Common myeloid progenitor, CD34-positive (primary cell): Measurements from ENCODE around the gene C14orf119.

Experiments
- CTCF ChIA-PET: fragments of 350-600 bp; sonication (Branson Sonifier 250); formaldehyde crosslinking; loops from one replicate; lab custom pipeline; 2021; ENCODE audit warnings: antibody characterized with exemption; lab: Charles Lee
- POLR2A ChIA-PET: fragments of 350-600 bp; sonication (Branson Sonifier 250); formaldehyde crosslinking; loops from one replicate; lab custom pipeline; 2021; ENCODE audit warnings: antibody characterized with exemption; lab: Charles Lee
- DNase-seq, 3 donors: peaks; one replicate each; pipeline versions ENCODE4 v3.0.0 to v3.0.0-alpha.2; 2013
- H3K27ac ChIP-seq, 2 experiments: 1 replicate in 1 of 2; 2 replicates in 1 of 2; pipeline ENCODE4 v1.7.0; 2013; ENCODE audit warnings: inconsistent platforms in 2 of 2, low read length in 2 of 2, mild to moderate bottlenecking in 2 of 2, low read depth in 1 of 2, moderate library complexity in 1 of 2; ENCODE audit not compliant: severe bottlenecking in 2 of 2, insufficient read depth in 1 of 2, poor library complexity in 1 of 2
- H3K27me3 ChIP-seq, 5 experiments: replicated peaks in 2 of 5; 1 replicate in 3 of 5; 2 replicates in 2 of 5; pipeline versions ENCODE4 v1.6.1 to v1.7.0; 2013; ENCODE audit warnings: low read length in 4 of 5, mild to moderate bottlenecking in 2 of 5, moderate library complexity in 2 of 5, inconsistent platforms in 1 of 5; ENCODE audit not compliant: insufficient read depth in 5 of 5, control insufficient read depth in 4 of 5
- H3K36me3 ChIP-seq, 4 experiments: 1 replicate in 2 of 4; 2 replicates in 2 of 4; pipeline versions ENCODE4 v1.6.1 to v1.7.0; 2013; ENCODE audit warnings: low read length in 3 of 4, control low read depth in 1 of 4, mild to moderate bottlenecking in 1 of 4; ENCODE audit not compliant: control insufficient read depth in 4 of 4, insufficient read depth in 4 of 4
- H3K4me1 ChIP-seq, 4 experiments: 1 replicate in 3 of 4; 2 replicates in 1 of 4; pipeline versions ENCODE4 v1.6.1 to v1.7.1; 2013; ENCODE audit warnings: low read length in 3 of 4, mild to moderate bottlenecking in 3 of 4, control low read depth in 1 of 4, inconsistent platforms in 1 of 4, moderate library complexity in 1 of 4; ENCODE audit not compliant: control insufficient read depth in 4 of 4, insufficient read depth in 4 of 4; ENCODE audit errors: control extremely low read depth in 1 of 4
- H3K4me3 ChIP-seq, 7 experiments: 1 replicate in 4 of 7; 2 replicates in 3 of 7; pipeline versions ENCODE4 v1.5.1 to v1.7.0; 2013; ENCODE audit warnings: mild to moderate bottlenecking in 7 of 7, low read length in 6 of 7, moderate library complexity in 6 of 7, inconsistent platforms in 2 of 7, low read depth in 2 of 7, control low read depth in 1 of 7; ENCODE audit not compliant: insufficient read depth in 4 of 7, control insufficient read depth in 1 of 7; ENCODE audit errors: extremely low read depth in 1 of 7
- H3K9me3 ChIP-seq, 5 experiments: 1 replicate in 4 of 5; 2 replicates in 1 of 5; pipeline versions ENCODE4 v1.6.1 to v1.7.1; 2013; ENCODE audit warnings: low read length in 4 of 5, mild to moderate bottlenecking in 2 of 5, inconsistent platforms in 1 of 5, low read depth in 1 of 5, moderate library complexity in 1 of 5; ENCODE audit not compliant: control insufficient read depth in 4 of 5, insufficient read depth in 2 of 5; ENCODE audit errors: control extremely low read depth in 1 of 5
- WGBS: methylation state at CpG from one replicate; pipeline ENCODE4 v1.1.5; 2013; ENCODE audit not compliant: insufficient coverage; 5-methylcytosine and 5-hydroxymethylcytosine counted together

The C14orf119 gene

DNA sequence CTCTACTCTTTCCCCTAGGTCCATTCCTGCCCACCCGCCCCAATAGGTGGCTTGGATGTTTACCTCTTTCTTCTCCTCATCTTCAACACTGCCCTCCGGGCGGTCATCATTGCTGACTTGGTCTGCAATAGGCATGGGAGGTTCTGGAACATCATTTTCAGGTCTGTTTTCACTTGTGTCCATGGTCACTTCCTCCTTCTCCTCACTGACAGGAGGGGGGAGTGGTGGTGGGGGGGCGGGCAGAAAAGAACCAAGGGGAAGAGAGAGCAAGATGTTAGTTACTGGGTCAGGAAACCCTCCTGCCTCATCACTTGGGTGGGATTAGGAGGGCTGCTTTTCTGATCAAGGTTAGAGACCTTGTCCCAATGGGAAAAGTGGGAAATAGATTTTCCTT, 25.9 kb upstream of the C14orf119 start:
- CTCF ChIA-PET: interaction anchor here (0.8 to 33.6 kb wide), 33 partner anchors 8 to 149 kb away, joined by 3 to 933 read pairs (median 6); partner anchors contain the start of genes ACIN1, AJUBA, C14orf119 and CDH24
- POLR2A ChIA-PET: interaction anchor here (1.0 kb wide), 2 partner anchors 26 to 40 kb away, joined by 3 read pairs; partner anchors contain the start of genes ACIN1 and C14orf119
- no peak overlapping the region for H3K27ac ChIP-seq
- H3K9me3 ChIP-seq: no peaks in the 10 kb centered on the region
- peaks cover 19 to 63% (median 43%) of the 10 kb centered on the region in 4 experiments for H3K36me3 ChIP-seq
- peaks cover 0 to 33% (median 28%) of the 10 kb centered on the region in 4 experiments for H3K4me1 ChIP-seq
- WGBS: no CpG with 5 or more reads among the region's 4 CpGs
- H3K4me3 ChIP-seq: no peak overlapping the region
- DNase-seq: no peak
- H3K27me3 ChIP-seq: no peaks in the 10 kb centered on the region

- CTCF ChIA-PET: interaction anchor here (1.0 to 17.5 kb wide), 16 partner anchors 9 to 112 kb away, joined by 3 to 200 read pairs (median 8); partner anchors contain the start of genes ACIN1, C14orf119 and CDH24
- Histone ChIP-seq H3K4me3 (peak overlapping the region in 6 of 7 experiments; percentile 88 to 97 (median 92)), H3K27ac (peak overlapping the region; percentile 73 to 92), H3K4me1 (peaks cover 0 to 33% (median 28%) of the 10 kb centered on the region in 4 experiments), H3K9me3 (no peaks in the 10 kb centered on the region), H3K36me3 (peaks cover 21 to 64% (median 41%) of the 10 kb centered on the region in 4 experiments), H3K27me3 (no peaks in the 10 kb centered on the region)
- WGBS: 17% methylated on average over 6 of the region's 10 CpGs
- no peak for DNase-seq
- POLR2A ChIA-PET: interaction anchor here (1.0 to 1.7 kb wide), 2 partner anchors 19 to 24 kb away, joined by 3 read pairs; partner anchors contain the start of genes ACIN1 and C14orf119
Measured at GRCh38 chr14:23070262-23071129, 24.8 kb upstream of the C14orf119 start.

DNA sequence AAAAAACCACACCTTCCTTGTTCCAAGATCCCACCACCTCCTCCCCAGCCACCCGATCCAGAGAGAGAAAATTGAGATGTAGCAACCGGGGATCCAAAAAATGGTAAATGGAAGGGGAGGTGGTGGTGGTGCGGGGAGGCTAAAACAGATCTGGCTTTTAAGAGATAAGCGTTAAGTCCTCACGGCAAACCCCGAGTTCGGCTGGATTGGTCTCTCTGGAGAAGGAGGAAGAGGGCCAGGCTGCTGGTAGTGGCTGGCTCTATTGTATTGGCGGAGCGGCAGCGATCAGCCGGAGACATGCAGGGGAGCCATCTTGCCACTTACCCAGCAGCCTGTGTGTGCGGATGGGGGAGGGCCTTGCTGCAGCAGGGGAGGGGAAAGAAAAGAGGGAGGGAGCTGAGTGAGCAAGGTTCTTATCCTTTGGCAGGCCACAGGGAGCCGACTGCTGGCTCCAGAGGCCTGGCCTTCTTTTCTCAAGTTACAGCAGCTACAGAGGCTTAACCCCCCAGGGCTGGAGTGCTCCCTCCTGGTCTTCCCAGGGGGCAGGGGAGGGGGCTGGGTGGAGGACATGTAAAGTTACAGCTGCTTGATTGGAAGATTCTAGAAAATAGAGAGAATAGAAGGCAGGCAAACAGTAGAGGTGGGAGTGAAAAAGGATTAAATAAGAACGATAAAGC, 23.9 kb upstream of the C14orf119 start:
- Histone ChIP-seq H3K4me1 (peaks cover 0 to 33% (median 28%) of the 10 kb centered on the region in 4 experiments), H3K9me3 (no peaks in the 10 kb centered on the region), H3K36me3 (peaks cover 18 to 63% (median 45%) of the 10 kb centered on the region in 4 experiments), H3K27me3 (no peaks in the 10 kb centered on the region), H3K4me3 (peak overlapping the region; percentile 59 to 97 (median 92)), H3K27ac (peak overlapping the region; percentile 73 to 92)
- POLR2A ChIA-PET: interaction anchor here (0.6 to 1.7 kb wide), 4 partner anchors 18 to 64 kb away, joined by 3 read pairs; partner anchors contain the start of genes ACIN1 and C14orf119
- DNase-seq: peak; percentile 88 to 94 (median 90)
- 0% methylated on average over 10 of the region's 14 CpGs for WGBS
- CTCF ChIA-PET: interaction anchor here (1.0 to 17.5 kb wide), 16 partner anchors 10 to 111 kb away, joined by 3 to 200 read pairs (median 9); partner anchors contain the start of genes ACIN1, C14orf119, CDH24 and CIROP

- Histone ChIP-seq H3K4me1 (peaks cover 0 to 33% (median 28%) of the 10 kb centered on the region in 4 experiments), H3K36me3 (peaks cover 20 to 63% (median 45%) of the 10 kb centered on the region in 4 experiments), H3K27me3 (no peaks in the 10 kb centered on the region), H3K4me3 (peak overlapping the region in 5 of 7 experiments; percentile 88 to 97 (median 92)), H3K27ac (peak overlapping the region; percentile 73 to 92), H3K9me3 (no peaks in the 10 kb centered on the region)
- DNase-seq: no peak
- WGBS: 82% methylated on average over 3 of the region's 5 CpGs
- ChIA-PET POLR2A (interaction anchor here (0.6 to 1.7 kb wide), 4 partner anchors 17 to 65 kb away, joined by 3 read pairs; partner anchors contain the start of genes ACIN1 and C14orf119), CTCF (interaction anchor here (0.7 to 17.5 kb wide), 12 partner anchors 11 to 116 kb away, joined by 3 to 200 read pairs (median 14); partner anchors contain the start of genes ACIN1, C14orf119, CDH24 and CIROP)
Measured at GRCh38 chr14:23071921-23072539, 23.3 kb upstream of the C14orf119 start.

DNA sequence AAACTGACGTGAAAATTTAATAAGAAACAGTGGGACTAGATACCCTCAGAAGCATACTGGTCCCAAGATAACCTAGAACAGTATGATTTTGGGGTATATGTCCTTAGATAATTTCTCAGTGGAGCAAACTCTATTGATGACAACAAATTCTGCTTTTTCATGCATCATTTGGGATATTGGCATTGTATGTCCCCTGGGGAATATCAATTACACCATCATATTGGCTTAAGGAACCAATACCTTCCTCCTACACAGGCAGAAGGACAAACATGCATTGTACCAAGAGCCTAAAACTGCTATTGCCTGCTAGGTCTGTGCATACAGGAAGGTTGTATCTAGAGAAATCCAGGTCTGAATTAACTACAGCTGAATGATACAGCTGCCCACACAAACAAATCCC, 20.4 kb upstream of the C14orf119 start:
- DNase-seq: no peak
- H3K4me3 ChIP-seq: no peak overlapping the region
- POLR2A ChIA-PET: no interaction called here
- peaks cover 27 to 72% (median 56%) of the 10 kb centered on the region in 4 experiments for H3K36me3 ChIP-seq
- no peaks in the 10 kb centered on the region for H3K9me3 ChIP-seq
- no peak overlapping the region for H3K27ac ChIP-seq
- WGBS: 88% methylated on average over 1 of the region's 1 CpG
- H3K27me3 ChIP-seq: no peaks in the 10 kb centered on the region
- CTCF ChIA-PET: interaction anchor here (1.0 to 17.5 kb wide), 6 partner anchors 11 to 111 kb away, joined by 3 to 200 read pairs (median 14); partner anchors contain the start of gene ACIN1
- peaks cover 0 to 23% (median 20%) of the 10 kb centered on the region in 4 experiments for H3K4me1 ChIP-seq
